LNCAP (cell line): ENCODE data around the gene NR6A1.

Experiments used
- TF ChIP-seq, protein P1 (sequence below): fragments of 450-650 bp; IDR thresholded peaks from 2 replicates; pipeline ENCODE4 v1.5.1; 2017; ENCODE audit warnings: mild to moderate bottlenecking

NR6A1 gene

GRCh38 chr9:124467410-124468060 is 303.6 kb downstream of the NR6A1 start:
- TF ChIP-seq, protein P1, sequence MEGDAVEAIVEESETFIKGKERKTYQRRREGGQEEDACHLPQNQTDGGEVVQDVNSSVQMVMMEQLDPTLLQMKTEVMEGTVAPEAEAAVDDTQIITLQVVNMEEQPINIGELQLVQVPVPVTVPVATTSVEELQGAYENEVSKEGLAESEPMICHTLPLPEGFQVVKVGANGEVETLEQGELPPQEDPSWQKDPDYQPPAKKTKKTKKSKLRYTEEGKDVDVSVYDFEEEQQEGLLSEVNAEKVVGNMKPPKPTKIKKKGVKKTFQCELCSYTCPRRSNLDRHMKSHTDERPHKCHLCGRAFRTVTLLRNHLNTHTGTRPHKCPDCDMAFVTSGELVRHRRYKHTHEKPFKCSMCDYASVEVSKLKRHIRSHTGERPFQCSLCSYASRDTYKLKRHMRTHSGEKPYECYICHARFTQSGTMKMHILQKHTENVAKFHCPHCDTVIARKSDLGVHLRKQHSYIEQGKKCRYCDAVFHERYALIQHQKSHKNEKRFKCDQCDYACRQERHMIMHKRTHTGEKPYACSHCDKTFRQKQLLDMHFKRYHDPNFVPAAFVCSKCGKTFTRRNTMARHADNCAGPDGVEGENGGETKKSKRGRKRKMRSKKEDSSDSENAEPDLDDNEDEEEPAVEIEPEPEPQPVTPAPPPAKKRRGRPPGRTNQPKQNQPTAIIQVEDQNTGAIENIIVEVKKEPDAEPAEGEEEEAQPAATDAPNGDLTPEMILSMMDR = no peak
